Stimulated activated CD4-positive, alpha-beta T cell treated with anti-CD3 and anti-CD28 coated beads, TNF-alpha, amount 100 ng/mL, for 1 hour (primary cell): ENCODE measurements around the gene USP31.
A peak's percentile ranks its signal among the peaks of the same experiment; 100 is the strongest.
"Not testable (repeated sequence)": the region's sequence is repeated elsewhere in the genome, so short reads cannot be mapped to it uniquely, and the experiment has no call there.

Experiments
- DNase-seq, 3 donors: peaks; one replicate each; pipeline ENCODE4 v3.0.0-alpha.2; 2020; ENCODE audit warnings: low read depth in 3 of 3, low spot score in 1 of 3

The USP31 gene

DNA sequence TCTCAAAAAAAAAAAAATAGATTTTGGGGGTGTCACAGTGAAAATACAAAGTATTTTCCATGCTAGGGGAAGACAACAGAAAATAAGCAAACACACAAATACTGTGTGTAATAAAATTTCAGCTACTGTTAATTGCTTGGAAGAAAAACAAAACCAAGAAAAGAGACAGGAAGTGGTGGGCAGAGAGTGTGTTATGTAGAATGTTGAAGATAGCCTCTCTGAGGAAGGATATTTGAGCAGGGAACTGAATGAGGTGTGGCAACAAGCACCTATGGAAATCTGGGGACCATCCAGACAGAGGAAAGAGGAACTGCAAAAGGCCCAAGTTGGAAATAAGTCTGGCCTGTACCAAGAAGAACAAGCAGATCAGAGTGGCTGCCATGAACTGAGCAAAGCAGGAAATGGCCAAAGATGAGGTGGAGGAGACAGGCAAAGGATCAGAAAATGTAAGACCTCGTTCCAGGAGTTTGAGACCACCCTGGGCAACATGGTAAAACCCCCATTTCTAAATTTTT lies 7.8 kb upstream of the USP31 start:
- DNase-seq, result no peak

DNA sequence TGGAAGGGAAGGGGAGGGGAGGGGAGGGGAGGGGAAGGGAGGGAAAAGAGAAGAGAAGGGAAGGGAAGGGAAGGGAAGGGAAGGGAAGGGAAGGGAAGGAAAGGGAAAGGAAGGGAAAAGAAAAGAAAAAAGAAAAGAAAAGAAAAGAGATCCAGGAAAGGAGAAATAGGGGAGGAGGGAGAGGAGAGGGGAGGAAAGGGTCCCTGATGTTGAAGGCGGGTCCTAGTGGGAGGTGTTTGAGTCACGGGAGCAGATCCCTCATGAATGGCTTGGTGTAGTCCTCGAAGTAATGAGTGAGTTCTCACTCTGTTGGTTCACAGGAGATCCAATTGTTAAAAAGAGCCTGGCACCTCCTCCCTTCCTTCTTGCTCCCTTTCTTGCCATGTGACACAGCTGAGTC lies 6.9 kb upstream of the USP31 start:
- DNase-seq, result no peak

DNA sequence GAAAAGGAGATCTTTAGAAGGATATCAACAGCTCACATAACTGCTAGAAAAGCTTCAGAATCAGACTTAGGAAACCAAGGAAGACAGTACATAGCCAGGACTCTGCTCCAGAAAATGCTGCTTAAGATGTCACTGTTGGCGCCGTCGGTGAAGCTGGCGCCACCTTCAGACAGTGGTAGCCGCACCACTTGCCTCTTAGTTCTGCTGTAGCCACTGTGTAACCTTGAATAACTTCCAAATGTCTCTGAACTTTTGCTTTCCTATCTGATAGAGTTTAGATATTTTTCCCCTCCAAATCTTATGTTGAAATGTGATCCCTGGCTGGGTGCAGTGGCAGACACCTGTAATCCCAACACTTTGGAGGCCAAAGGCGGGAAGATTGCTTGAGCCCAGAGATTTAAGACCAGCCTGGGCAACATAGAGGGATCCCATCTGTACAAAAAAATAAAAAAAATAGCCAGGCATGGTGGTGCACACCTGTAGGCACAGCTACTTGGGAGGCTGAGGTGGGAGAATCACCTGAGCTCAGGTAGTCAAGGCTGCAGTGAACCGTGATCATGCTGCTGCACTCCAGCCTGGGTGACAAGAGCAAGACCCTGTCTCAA lies 6.3 kb upstream of the USP31 start:
- DNase-seq, result no peak

- DNase-seq, result no peak
Observed at GRCh38 chr16:23152386-23153178, 3.3 kb upstream of the USP31 start.

GRCh38 chr16:23149993-23150364 lies 727 bp upstream of the USP31 start:
- DNase-seq, result no peak

GRCh38 chr16:23148513-23149266 lies 562 bp downstream of the USP31 start:
- DNase-seq, result peak in 1 of 3 donors; percentile 36

- DNase-seq, result no peak
Observed at GRCh38 chr16:23148166-23148512, 1.1 kb downstream of the USP31 start.

DNA sequence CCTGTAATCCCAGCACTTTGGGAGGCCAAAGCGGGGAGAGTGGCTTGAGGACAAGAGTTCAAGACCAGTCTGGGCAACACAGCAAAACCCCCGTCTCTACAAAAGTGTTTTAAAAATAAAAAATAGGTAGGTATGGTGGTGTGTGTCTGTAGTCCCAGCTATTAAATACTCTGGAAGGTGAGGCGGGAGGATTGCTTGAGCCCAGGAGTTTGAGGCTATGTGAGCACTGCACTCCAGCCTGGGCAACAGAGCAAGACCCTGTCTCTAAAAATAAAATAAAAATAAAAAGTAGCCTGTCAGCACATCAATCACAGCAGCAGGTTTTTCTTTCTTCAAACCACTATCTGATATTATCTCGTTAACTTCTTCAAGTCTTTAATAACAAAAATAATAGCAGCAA lies 1.6 kb downstream of the USP31 start:
- no peak for DNase-seq

DNA sequence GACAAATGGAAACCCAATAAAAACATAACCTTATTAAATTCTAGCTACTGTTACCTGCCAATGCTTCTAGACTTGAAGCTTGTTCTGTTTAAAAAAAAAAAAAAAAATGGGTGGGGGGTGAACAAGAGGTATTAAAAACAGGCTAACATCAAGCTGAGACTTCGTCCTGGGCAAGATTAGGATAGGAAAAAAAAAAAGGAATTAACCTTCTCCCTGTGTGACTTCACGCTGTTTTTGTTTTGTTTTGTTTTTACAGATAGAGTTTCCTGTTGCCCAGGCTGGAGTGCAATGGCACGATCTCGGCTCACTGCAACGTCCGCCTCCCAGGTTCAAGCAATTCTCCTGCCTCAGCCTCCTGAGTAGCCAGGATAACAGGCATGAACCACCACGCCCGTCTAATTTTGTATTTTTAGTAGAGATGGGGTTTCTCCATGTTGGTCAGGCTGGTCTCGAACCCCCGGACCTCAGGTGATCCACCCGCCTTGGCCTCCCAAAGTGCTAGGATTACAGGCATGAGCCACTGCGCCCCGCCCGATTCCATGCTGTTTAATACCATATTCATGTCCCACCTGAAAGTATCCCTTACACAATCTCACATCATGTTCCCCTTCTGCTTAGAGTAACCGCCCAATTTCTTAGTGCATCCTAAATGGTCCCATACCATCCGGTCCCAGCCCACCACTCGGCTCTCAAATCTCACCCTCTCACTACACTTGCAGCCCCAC lies 2.2 kb downstream of the USP31 start:
- DNase-seq, result no peak

- DNase-seq, result no peak
Observed at GRCh38 chr16:23145608-23146007, 3.6 kb downstream of the USP31 start.

- no peak for DNase-seq
Observed at GRCh38 chr16:23145186-23145585, 4.1 kb downstream of the USP31 start.

- not testable (repeated sequence) for DNase-seq
Observed at GRCh38 chr16:23144393-23144792, 4.9 kb downstream of the USP31 start.

- DNase-seq, result no peak
Observed at GRCh38 chr16:23143391-23143790, 5.9 kb downstream of the USP31 start.

GRCh38 chr16:23141959-23142740 lies 7.1 kb downstream of the USP31 start:
- no peak for DNase-seq

DNA sequence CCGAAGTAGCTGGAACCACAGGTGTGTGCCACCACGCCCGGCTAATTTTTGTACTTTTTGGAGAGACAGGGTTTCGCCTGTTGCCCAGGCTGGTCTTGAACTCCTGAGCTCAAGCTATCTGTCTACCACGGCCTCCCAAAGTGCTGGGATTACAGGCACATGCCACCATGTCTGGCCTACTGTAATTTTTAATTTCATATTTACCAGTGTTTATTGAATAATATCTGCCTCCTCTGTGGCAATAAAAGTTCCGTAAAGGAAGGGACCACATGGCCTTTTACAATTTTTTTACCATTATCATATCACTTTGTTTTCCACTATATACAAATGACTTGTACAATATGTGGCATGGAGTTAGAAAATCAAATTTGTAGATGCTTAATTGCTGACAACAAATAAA lies 7.8 kb downstream of the USP31 start:
- DNase-seq, result no peak

- no peak for DNase-seq
Observed at GRCh38 chr16:23141033-23141432, 8.2 kb downstream of the USP31 start.

GRCh38 chr16:23140107-23140506 lies 9.1 kb downstream of the USP31 start:
- DNase-seq, result no peak

- DNase-seq, result no peak
Observed at GRCh38 chr16:23137818-23138217, 11.4 kb downstream of the USP31 start.

GRCh38 chr16:23137256-23137655 lies 12.0 kb downstream of the USP31 start:
- DNase-seq, result no peak

DNA sequence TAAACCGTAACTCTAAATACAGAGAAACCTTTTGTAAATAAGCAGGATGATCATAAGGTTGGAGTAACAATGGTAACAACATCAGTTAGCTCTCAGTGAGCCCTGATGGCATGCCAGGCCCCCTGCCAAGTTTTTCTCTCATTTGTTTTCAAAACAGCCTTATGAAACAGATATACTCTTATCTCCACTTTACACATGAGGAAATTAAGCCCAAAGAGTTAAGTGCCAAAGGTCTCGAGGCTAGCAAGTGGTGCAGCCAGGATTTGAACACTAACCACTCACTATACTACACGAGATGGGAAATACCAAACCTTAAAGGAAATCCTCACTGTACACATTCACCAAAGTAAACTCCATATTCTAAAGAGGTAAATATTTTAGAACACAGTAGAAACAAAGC lies 15.0 kb downstream of the USP31 start:
- DNase-seq, result no peak
